ENCODE data around the gene MYO10.

MYO10 gene

GRCh38 chr5:16934677-16935153, 1.4 kb downstream of the MYO10 start:
- H3K4me3 ChIP-seq (IDR thresholded peaks at IDR 0.05; ENCODE audit: insufficient read depth, low read depth, low read length), result no peak overlapping the region
- no peaks in the 10 kb centered on the region for H4K20me1 ChIP-seq (ENCODE audit: insufficient read depth)
- H3K79me2 ChIP-seq (ENCODE audit: insufficient read depth, low read depth), result no peaks in the 10 kb centered on the region
- H3K27ac ChIP-seq, result no peak overlapping the region
- H2AFZ ChIP-seq (ENCODE audit: low read depth), result peak overlapping the region; percentile 100; the same call in 1 of the 2 replicates
- peaks cover 9% of the 10 kb centered on the region for H3K27me3 ChIP-seq (ENCODE audit: insufficient read depth, low read depth)
- peaks cover 9% of the 10 kb centered on the region for H3K4me1 ChIP-seq (ENCODE audit: low read depth, poor library complexity, severe bottlenecking)
- H3K4me2 ChIP-seq, result peak overlapping the region; percentile 65
- no peak for TF ChIP-seq CTCF (conservative IDR thresholded peaks at IDR 0.05; ENCODE audit: low read depth, low read length)
- no peaks in the 10 kb centered on the region for H3K36me3 ChIP-seq (ENCODE audit: insufficient read depth)
- no peak overlapping the region for H3K9ac ChIP-seq

GRCh38 chr5:16934123-16934522, 2.0 kb downstream of the MYO10 start:
- H3K36me3 ChIP-seq (ENCODE audit: insufficient read depth), result no peaks in the 10 kb centered on the region
- no peak overlapping the region for H3K9ac ChIP-seq
- no peaks in the 10 kb centered on the region for H3K79me2 ChIP-seq (ENCODE audit: insufficient read depth, low read depth)
- H3K4me1 ChIP-seq (ENCODE audit: low read depth, poor library complexity, severe bottlenecking), result peaks cover 9% of the 10 kb centered on the region
- TF ChIP-seq CTCF (conservative IDR thresholded peaks at IDR 0.05; ENCODE audit: low read depth, low read length), result peak; percentile 79
- peaks cover 9% of the 10 kb centered on the region for H3K27me3 ChIP-seq (ENCODE audit: insufficient read depth, low read depth)
- no peaks in the 10 kb centered on the region for H4K20me1 ChIP-seq (ENCODE audit: insufficient read depth)
- H3K4me3 ChIP-seq (IDR thresholded peaks at IDR 0.05; ENCODE audit: insufficient read depth, low read depth, low read length), result no peak overlapping the region
- H3K27ac ChIP-seq, result no peak overlapping the region
- no peak overlapping the region for H2AFZ ChIP-seq (ENCODE audit: low read depth)
- no peak overlapping the region for H3K4me2 ChIP-seq

- H3K27me3 ChIP-seq (ENCODE audit: insufficient read depth, low read depth), result peaks cover 9% of the 10 kb centered on the region
- H3K4me1 ChIP-seq (ENCODE audit: low read depth, poor library complexity, severe bottlenecking), result peaks cover 9% of the 10 kb centered on the region
- H4K20me1 ChIP-seq (ENCODE audit: insufficient read depth), result no peaks in the 10 kb centered on the region
- no peak overlapping the region for H3K4me2 ChIP-seq
- TF ChIP-seq CTCF (conservative IDR thresholded peaks at IDR 0.05; ENCODE audit: low read depth, low read length), result no peak
- no peaks in the 10 kb centered on the region for H3K79me2 ChIP-seq (ENCODE audit: insufficient read depth, low read depth)
- H3K4me3 ChIP-seq (IDR thresholded peaks at IDR 0.05; ENCODE audit: insufficient read depth, low read depth, low read length), result no peak overlapping the region
- H3K9ac ChIP-seq, result no peak overlapping the region
- no peak overlapping the region for H3K27ac ChIP-seq
- H3K36me3 ChIP-seq (ENCODE audit: insufficient read depth), result no peaks in the 10 kb centered on the region
- no peak overlapping the region for H2AFZ ChIP-seq (ENCODE audit: low read depth)
These were observed 2.8 kb downstream of the MYO10 start for GRCh38 chr5:16933337-16933736.

- Histone ChIP-seq H3K9ac (no peak overlapping the region), H3K4me2 (no peak overlapping the region), H3K27ac (no peak overlapping the region), H2AFZ (ENCODE audit: low read depth) (no peak overlapping the region), H4K20me1 (ENCODE audit: insufficient read depth) (no peaks in the 10 kb centered on the region), H3K36me3 (ENCODE audit: insufficient read depth) (no peaks in the 10 kb centered on the region), H3K4me3 (IDR thresholded peaks at IDR 0.05; ENCODE audit: insufficient read depth, low read depth, low read length) (no peak overlapping the region), H3K79me2 (ENCODE audit: insufficient read depth, low read depth) (no peaks in the 10 kb centered on the region), H3K4me1 (ENCODE audit: low read depth, poor library complexity, severe bottlenecking) (peaks cover 9% of the 10 kb centered on the region), H3K27me3 (ENCODE audit: insufficient read depth, low read depth) (peaks cover 9% of the 10 kb centered on the region)
- TF ChIP-seq CTCF (conservative IDR thresholded peaks at IDR 0.05; ENCODE audit: low read depth, low read length), result no peak
These were observed 3.7 kb downstream of the MYO10 start for GRCh38 chr5:16932401-16932800.
